ENCODE results near the gene GGTLC1. TPM values are rescaled to one million over a fixed set of nuclear protein-coding genes. Genes with fewer than 3 reads are reported as not detected.

GGTLC1 gene
- total and polyA plus RNA-seq, 2 of the 8 experiments (the other 6 are each of a cell fraction or from before 2014, with no cell fraction given), result not detected

DNA sequence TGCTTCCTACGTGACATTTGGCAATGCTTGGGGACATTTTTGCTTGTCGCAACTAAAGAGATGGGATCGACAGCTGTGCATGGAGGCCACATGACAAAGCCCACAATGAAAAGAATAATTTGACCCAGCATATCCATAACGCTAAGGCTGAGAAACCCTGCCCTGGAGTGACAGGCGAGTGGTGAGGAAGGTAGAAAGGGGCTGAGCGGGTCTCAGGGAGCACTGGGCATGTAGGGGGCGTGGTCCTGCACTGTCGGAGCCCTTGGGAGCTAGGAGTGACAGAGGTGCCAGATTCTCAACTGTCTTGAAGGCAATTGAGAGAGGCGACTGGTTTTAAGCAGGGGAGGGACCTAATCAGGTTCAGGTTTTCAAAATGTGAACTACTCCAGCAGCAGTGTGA is 13.6 kb downstream of the GGTLC1 start (continued):
- TF ChIP-seq POLR2AphosphoS5 (IDR thresholded peaks at IDR 0.05; ENCODE audit: low read depth, low read length), result no peak
- no peak for TF ChIP-seq BRCA1 (IDR thresholded peaks at IDR 0.05; ENCODE audit: low read depth, low read length)
- TF ChIP-seq RXRA (IDR thresholded peaks at IDR 0.05; ENCODE audit: insufficient read depth, low read depth, low read length), result no peak
- no peak for TF ChIP-seq GTF2F1 (IDR thresholded peaks at IDR 0.05; ENCODE audit: borderline replicate concordance, low read depth, low read length)
- TF ChIP-seq BCL11A (IDR thresholded peaks at IDR 0.05; ENCODE audit: low read depth in 2 of 2, low read length in 2 of 2), result no peak
- TF ChIP-seq, protein P1, sequence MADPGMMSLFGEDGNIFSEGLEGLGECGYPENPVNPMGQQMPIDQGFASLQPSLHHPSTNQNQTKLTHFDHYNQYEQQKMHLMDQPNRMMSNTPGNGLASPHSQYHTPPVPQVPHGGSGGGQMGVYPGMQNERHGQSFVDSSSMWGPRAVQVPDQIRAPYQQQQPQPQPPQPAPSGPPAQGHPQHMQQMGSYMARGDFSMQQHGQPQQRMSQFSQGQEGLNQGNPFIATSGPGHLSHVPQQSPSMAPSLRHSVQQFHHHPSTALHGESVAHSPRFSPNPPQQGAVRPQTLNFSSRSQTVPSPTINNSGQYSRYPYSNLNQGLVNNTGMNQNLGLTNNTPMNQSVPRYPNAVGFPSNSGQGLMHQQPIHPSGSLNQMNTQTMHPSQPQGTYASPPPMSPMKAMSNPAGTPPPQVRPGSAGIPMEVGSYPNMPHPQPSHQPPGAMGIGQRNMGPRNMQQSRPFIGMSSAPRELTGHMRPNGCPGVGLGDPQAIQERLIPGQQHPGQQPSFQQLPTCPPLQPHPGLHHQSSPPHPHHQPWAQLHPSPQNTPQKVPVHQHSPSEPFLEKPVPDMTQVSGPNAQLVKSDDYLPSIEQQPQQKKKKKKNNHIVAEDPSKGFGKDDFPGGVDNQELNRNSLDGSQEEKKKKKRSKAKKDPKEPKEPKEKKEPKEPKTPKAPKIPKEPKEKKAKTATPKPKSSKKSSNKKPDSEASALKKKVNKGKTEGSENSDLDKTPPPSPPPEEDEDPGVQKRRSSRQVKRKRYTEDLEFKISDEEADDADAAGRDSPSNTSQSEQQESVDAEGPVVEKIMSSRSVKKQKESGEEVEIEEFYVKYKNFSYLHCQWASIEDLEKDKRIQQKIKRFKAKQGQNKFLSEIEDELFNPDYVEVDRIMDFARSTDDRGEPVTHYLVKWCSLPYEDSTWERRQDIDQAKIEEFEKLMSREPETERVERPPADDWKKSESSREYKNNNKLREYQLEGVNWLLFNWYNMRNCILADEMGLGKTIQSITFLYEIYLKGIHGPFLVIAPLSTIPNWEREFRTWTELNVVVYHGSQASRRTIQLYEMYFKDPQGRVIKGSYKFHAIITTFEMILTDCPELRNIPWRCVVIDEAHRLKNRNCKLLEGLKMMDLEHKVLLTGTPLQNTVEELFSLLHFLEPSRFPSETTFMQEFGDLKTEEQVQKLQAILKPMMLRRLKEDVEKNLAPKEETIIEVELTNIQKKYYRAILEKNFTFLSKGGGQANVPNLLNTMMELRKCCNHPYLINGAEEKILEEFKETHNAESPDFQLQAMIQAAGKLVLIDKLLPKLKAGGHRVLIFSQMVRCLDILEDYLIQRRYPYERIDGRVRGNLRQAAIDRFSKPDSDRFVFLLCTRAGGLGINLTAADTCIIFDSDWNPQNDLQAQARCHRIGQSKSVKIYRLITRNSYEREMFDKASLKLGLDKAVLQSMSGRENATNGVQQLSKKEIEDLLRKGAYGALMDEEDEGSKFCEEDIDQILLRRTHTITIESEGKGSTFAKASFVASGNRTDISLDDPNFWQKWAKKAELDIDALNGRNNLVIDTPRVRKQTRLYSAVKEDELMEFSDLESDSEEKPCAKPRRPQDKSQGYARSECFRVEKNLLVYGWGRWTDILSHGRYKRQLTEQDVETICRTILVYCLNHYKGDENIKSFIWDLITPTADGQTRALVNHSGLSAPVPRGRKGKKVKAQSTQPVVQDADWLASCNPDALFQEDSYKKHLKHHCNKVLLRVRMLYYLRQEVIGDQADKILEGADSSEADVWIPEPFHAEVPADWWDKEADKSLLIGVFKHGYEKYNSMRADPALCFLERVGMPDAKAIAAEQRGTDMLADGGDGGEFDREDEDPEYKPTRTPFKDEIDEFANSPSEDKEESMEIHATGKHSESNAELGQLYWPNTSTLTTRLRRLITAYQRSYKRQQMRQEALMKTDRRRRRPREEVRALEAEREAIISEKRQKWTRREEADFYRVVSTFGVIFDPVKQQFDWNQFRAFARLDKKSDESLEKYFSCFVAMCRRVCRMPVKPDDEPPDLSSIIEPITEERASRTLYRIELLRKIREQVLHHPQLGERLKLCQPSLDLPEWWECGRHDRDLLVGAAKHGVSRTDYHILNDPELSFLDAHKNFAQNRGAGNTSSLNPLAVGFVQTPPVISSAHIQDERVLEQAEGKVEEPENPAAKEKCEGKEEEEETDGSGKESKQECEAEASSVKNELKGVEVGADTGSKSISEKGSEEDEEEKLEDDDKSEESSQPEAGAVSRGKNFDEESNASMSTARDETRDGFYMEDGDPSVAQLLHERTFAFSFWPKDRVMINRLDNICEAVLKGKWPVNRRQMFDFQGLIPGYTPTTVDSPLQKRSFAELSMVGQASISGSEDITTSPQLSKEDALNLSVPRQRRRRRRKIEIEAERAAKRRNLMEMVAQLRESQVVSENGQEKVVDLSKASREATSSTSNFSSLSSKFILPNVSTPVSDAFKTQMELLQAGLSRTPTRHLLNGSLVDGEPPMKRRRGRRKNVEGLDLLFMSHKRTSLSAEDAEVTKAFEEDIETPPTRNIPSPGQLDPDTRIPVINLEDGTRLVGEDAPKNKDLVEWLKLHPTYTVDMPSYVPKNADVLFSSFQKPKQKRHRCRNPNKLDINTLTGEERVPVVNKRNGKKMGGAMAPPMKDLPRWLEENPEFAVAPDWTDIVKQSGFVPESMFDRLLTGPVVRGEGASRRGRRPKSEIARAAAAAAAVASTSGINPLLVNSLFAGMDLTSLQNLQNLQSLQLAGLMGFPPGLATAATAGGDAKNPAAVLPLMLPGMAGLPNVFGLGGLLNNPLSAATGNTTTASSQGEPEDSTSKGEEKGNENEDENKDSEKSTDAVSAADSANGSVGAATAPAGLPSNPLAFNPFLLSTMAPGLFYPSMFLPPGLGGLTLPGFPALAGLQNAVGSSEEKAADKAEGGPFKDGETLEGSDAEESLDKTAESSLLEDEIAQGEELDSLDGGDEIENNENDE (IDR thresholded peaks at IDR 0.05; ENCODE audit: insufficient replicate concordance, low read length), result no peak

Data from H1 (cell line).